Activated T-helper 17 cell treated with anti-CD3 and anti-CD28 coated beads, Interleukin-2, amount 50 U/mL, for 72 hours (primary cell): Measurements from ENCODE around the gene LATS2. TPM values are rescaled to one million over a fixed set of nuclear protein-coding genes. Genes with fewer than 3 reads are reported as not detected.
"Not testable (repeated sequence)": the region's sequence is repeated elsewhere in the genome, so short reads cannot be mapped to it uniquely, and the experiment has no call there.

Experiments
- ATAC-seq: fragments of 150-1000 bp; cut with Tn5 transposase; replicated peaks from 2 replicates; pipeline ENCODE4 v1.10.0; 2021; ENCODE audit warnings: mild to moderate bottlenecking, moderate library complexity
- H3K27ac Mint-ChIP-seq: one replicate; pipeline ENCODE4 v1.8.0; 2022; ENCODE audit warnings: mixed read lengths
- H3K27me3 Mint-ChIP-seq: one replicate; pipeline ENCODE4 v1.8.0; 2022; ENCODE audit warnings: mixed read lengths
- H3K36me3 Mint-ChIP-seq: one replicate; pipeline ENCODE4 v1.8.0; 2022; ENCODE audit warnings: low read depth, mild to moderate bottlenecking, mixed read lengths
- H3K4me1 Mint-ChIP-seq: one replicate; pipeline ENCODE4 v1.8.0; 2022; ENCODE audit warnings: mixed read lengths
- H3K4me3 Mint-ChIP-seq: one replicate; pipeline ENCODE4 v1.8.0; 2022; ENCODE audit warnings: mild to moderate bottlenecking, mixed read lengths
- H3K9me3 Mint-ChIP-seq: one replicate; pipeline ENCODE4 v1.8.0; 2022; ENCODE audit warnings: mixed read lengths
- total RNA-seq, 2 donors: library from RNA; stranded (reverse); gene quantifications; one replicate each; pipeline ENCODE4 v1.2.3, GENCODE V29; 2022

Gene LATS2
- total RNA-seq, 2 donors from 2014 or later, result 4.9 to 9.2 TPM

DNA sequence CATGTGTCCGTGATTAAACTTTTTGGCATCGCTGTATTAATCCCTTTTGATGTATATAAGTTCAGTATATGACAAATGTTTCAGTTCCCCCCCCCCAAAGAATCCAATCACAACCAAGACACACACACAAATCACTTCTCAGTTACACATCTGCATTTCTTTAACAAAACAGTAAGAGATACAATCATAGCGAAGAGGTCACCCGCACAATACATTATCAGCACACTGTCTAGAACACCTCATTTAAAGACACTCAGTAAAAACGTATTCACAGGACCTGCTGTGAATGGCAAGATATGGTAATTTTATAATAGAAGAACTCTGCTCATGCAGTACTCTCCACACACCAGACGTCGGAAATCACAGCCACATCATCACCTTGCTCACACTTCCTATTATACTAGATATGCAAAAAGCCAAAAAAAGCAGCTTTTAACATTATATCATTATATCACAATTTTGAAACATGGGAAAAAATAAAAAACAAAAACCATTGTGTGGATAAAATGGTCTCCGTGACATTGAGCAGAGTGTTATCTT lies 87.4 kb downstream of the LATS2 start:
- ATAC-seq, result no peak
- Mint-ChIP-seq H3K36me3 (peaks cover 34% of the 10 kb centered on the region), H3K27me3 (no peaks in the 10 kb centered on the region), H3K4me3 (no peak overlapping the region), H3K27ac (no peak overlapping the region), H3K4me1 (peaks cover 4% of the 10 kb centered on the region), H3K9me3 (no peaks in the 10 kb centered on the region)

- Mint-ChIP-seq H3K4me1 (peaks cover 11% of the 10 kb centered on the region), H3K27ac (no peak overlapping the region), H3K9me3 (no peaks in the 10 kb centered on the region), H3K4me3 (no peak overlapping the region), H3K27me3 (no peaks in the 10 kb centered on the region), H3K36me3 (peaks cover 34% of the 10 kb centered on the region)
- no peak for ATAC-seq
Observed at GRCh38 chr13:20972731-20973130, 88.7 kb downstream of the LATS2 start.

- peak overlapping the region; percentile 81 for H3K27ac Mint-ChIP-seq
- no peaks in the 10 kb centered on the region for H3K9me3 Mint-ChIP-seq
- peak; percentile 96 for ATAC-seq
- H3K4me3 Mint-ChIP-seq, result peak overlapping the region; percentile 68
- H3K4me1 Mint-ChIP-seq, result peaks cover 12% of the 10 kb centered on the region
- H3K36me3 Mint-ChIP-seq, result peaks cover 9% of the 10 kb centered on the region
- H3K27me3 Mint-ChIP-seq, result no peaks in the 10 kb centered on the region
Observed at GRCh38 chr13:20969182-20969581, 92.2 kb downstream of the LATS2 start.

GRCh38 chr13:20968745-20969144 lies 92.6 kb downstream of the LATS2 start:
- no peaks in the 10 kb centered on the region for H3K9me3 Mint-ChIP-seq
- peaks cover 4% of the 10 kb centered on the region for H3K36me3 Mint-ChIP-seq
- peaks cover 16% of the 10 kb centered on the region for H3K4me1 Mint-ChIP-seq
- peak overlapping the region; percentile 81 for H3K27ac Mint-ChIP-seq
- peak; percentile 68 for ATAC-seq
- H3K27me3 Mint-ChIP-seq, result no peaks in the 10 kb centered on the region
- peak overlapping the region; percentile 68 for H3K4me3 Mint-ChIP-seq

- Mint-ChIP-seq H3K36me3 (no peaks in the 10 kb centered on the region), H3K27me3 (peaks cover 3% of the 10 kb centered on the region), H3K9me3 (no peaks in the 10 kb centered on the region), H3K27ac (no peak overlapping the region), H3K4me1 (peaks cover 16% of the 10 kb centered on the region), H3K4me3 (no peak overlapping the region)
- ATAC-seq, result no peak
Observed at GRCh38 chr13:20967340-20967739, 94.0 kb downstream of the LATS2 start.

GRCh38 chr13:20964904-20965303 lies 96.5 kb downstream of the LATS2 start:
- no peak for ATAC-seq
- no peak overlapping the region for H3K4me3 Mint-ChIP-seq
- no peaks in the 10 kb centered on the region for H3K36me3 Mint-ChIP-seq
- peaks cover 8% of the 10 kb centered on the region for H3K27me3 Mint-ChIP-seq
- H3K9me3 Mint-ChIP-seq, result no peaks in the 10 kb centered on the region
- H3K27ac Mint-ChIP-seq, result no peak overlapping the region
- peaks cover 16% of the 10 kb centered on the region for H3K4me1 Mint-ChIP-seq

- not testable (repeated sequence) for H3K36me3 Mint-ChIP-seq, ATAC-seq, H3K9me3 Mint-ChIP-seq, H3K4me1 Mint-ChIP-seq, H3K27ac Mint-ChIP-seq, H3K4me3 Mint-ChIP-seq
- peaks cover 11% of the 10 kb centered on the region for H3K27me3 Mint-ChIP-seq
Observed at GRCh38 chr13:20961663-20962062, 99.7 kb downstream of the LATS2 start.

DNA sequence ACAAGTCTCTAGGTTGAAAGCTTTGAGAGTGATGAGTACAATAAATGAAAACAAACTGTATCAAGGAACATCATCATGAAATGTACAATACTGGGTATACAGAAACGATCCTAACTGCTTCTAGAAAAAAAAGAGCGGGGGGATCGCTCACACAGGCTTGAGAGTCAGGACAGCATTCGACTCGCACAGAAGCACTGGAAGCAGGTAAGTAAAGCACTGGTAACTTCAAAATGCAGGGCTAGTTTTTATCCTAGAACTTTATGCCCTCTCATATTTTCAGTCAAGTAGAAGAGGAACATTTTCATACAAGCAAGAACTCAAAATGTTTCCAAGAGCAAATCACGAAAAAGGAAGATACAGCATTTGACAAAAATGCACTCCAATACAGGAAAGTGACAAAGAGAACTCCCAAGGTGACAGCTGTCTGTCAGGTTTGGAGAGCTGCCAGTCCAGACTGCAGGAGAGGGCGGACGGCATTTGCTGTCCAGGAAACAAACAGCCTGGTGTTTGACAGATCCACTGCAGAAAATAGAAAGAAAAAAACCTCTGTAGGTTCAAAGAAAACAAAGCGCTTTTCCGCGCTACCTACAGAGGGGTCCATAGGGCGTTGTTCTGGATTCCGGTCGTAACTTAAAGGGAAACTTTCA lies 100.6 kb downstream of the LATS2 start:
- peaks cover 5% of the 10 kb centered on the region for H3K4me1 Mint-ChIP-seq
- no peak overlapping the region for H3K27ac Mint-ChIP-seq
- H3K4me3 Mint-ChIP-seq, result no peak overlapping the region
- H3K27me3 Mint-ChIP-seq, result peaks cover 11% of the 10 kb centered on the region
- no peaks in the 10 kb centered on the region for H3K36me3 Mint-ChIP-seq
- no peaks in the 10 kb centered on the region for H3K9me3 Mint-ChIP-seq
- no peak for ATAC-seq

GRCh38 chr13:20957049-20957620 lies 104.3 kb downstream of the LATS2 start:
- not testable (repeated sequence) for ATAC-seq, H3K4me3 Mint-ChIP-seq, H3K36me3 Mint-ChIP-seq, H3K9me3 Mint-ChIP-seq, H3K4me1 Mint-ChIP-seq, H3K27ac Mint-ChIP-seq
- peaks cover 23% of the 10 kb centered on the region for H3K27me3 Mint-ChIP-seq

DNA sequence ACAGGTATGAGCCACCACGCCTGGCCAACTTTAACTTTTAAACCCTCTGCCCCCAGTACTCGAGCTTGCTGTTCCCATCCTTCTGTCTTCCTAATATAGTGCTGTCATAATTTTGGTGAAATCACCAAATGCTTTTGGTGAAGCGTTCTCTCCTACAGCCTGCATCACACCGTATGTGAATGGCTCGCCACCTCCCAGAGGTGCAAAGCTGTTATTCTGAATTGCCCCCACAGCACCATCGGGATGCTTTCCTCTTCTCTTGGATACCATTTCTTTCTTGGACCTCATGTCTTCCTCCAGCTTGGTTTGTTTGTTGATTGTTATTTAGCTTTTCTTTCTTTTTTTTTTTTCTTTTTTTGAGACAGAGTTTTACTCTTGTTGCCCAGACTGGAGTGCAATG lies 105.9 kb downstream of the LATS2 start:
- Mint-ChIP-seq H3K27me3 (peaks cover 26% of the 10 kb centered on the region), H3K9me3 (no peaks in the 10 kb centered on the region), H3K4me1 (no peaks in the 10 kb centered on the region), H3K36me3 (no peaks in the 10 kb centered on the region), H3K27ac (no peak overlapping the region), H3K4me3 (no peak overlapping the region)
- ATAC-seq, result no peak

DNA sequence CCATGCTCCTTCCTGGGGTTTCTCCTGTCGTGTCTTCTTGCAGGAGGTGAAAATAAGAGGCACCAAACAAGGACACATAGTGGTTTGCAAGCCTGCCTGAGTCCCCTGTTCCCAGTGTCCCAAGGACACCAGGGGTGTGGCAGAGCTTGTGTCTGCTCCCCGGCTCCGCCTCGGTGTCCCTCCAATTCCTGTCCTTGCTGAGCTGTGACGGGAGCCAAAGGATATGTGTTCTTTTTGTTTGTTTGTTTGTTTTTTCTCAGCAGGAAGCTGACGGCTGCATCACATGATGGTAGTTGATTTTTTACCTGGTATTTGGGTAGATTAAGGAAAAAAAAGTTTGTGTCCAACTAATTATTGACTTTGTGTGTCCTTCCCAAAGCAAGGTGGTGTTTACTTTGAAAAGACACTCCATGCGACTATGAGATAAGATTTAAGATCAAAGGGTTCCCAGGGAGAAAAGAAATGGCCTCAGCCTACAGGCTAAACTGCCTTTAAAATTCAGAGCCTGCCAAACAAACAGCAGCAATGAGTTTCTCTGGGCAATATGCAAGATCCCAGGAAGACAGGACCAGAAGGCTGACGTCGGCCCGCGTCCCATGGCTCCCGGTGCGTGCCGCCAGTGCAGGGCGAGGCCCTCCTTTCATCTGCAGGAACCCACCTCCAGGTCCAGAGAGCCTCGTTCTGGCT lies 108.0 kb downstream of the LATS2 start:
- ATAC-seq, result no peak
- Mint-ChIP-seq H3K36me3 (no peaks in the 10 kb centered on the region), H3K4me1 (no peaks in the 10 kb centered on the region), H3K27me3 (peaks cover 31% of the 10 kb centered on the region), H3K4me3 (no peak overlapping the region), H3K27ac (no peak overlapping the region), H3K9me3 (no peaks in the 10 kb centered on the region)

DNA sequence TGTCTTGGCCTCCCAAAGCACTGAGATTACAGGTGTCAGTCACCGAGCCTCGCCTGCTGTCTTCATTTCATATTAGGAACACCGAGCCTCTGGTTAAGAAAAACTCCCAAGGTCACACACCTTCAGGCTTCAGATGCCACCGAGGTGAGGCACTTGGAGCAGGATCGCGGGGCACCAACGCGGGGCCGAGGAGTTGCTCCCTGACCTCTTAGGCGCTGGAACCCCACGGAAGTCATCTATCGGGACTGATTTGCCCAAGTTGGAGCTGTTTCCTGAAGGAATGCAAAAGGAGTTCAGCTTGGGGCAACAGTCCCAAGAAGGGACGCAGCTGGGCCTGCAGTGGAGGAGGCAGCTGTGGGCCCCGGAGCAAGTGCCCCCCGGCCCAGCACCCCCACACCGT lies 108.5 kb downstream of the LATS2 start:
- Mint-ChIP-seq H3K27ac (no peak overlapping the region), H3K4me3 (no peak overlapping the region), H3K27me3 (peaks cover 36% of the 10 kb centered on the region), H3K36me3 (no peaks in the 10 kb centered on the region), H3K9me3 (no peaks in the 10 kb centered on the region), H3K4me1 (no peaks in the 10 kb centered on the region)
- no peak for ATAC-seq

GRCh38 chr13:20948001-20948400 lies 113.4 kb downstream of the LATS2 start:
- H3K27ac Mint-ChIP-seq, H3K4me3 Mint-ChIP-seq, H3K9me3 Mint-ChIP-seq, H3K36me3 Mint-ChIP-seq, ATAC-seq, H3K4me1 Mint-ChIP-seq: not testable (repeated sequence)
- peaks cover 50% of the 10 kb centered on the region for H3K27me3 Mint-ChIP-seq

DNA sequence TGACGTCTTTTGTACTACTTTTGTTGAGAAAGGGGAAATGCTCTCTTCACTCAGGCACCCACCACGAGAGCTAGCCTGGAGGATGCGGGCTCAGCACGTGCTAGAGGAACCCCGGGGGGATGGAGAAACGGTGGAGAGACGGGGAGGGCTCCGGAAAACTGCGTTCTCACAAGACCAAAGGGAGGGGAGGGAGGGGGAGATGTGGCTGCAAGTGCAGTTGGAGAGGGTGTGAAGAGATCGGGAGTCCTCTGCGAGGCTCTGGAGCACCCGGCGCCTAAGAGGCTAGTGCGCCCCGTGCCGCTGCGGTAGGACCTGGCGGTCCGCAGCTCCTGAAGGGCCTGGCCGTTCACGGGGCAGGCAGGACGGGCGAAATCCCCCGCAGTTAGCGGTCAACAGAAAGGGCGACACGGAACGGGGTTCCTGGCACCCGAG lies 115.4 kb downstream of the LATS2 start:
- ATAC-seq, result no peak
- peak overlapping the region; percentile 41 for H3K4me3 Mint-ChIP-seq
- H3K9me3 Mint-ChIP-seq, result no peaks in the 10 kb centered on the region
- no peak overlapping the region for H3K27ac Mint-ChIP-seq
- peaks cover 46% of the 10 kb centered on the region for H3K27me3 Mint-ChIP-seq
- peaks cover 4% of the 10 kb centered on the region for H3K4me1 Mint-ChIP-seq
- H3K36me3 Mint-ChIP-seq, result no peaks in the 10 kb centered on the region
